Hematopoietic multipotent progenitor cell treated with erythropoietin and hydrocortisone succinate and interleukin-3 and kit ligand, for 4 days (in vitro differentiated cells): ENCODE results near the gene CCDC12.

Source experiments
- DNase-seq: peaks from one replicate; pipeline ENCODE4 v3.0.0-alpha.2; 2015

CCDC12 gene

DNA sequence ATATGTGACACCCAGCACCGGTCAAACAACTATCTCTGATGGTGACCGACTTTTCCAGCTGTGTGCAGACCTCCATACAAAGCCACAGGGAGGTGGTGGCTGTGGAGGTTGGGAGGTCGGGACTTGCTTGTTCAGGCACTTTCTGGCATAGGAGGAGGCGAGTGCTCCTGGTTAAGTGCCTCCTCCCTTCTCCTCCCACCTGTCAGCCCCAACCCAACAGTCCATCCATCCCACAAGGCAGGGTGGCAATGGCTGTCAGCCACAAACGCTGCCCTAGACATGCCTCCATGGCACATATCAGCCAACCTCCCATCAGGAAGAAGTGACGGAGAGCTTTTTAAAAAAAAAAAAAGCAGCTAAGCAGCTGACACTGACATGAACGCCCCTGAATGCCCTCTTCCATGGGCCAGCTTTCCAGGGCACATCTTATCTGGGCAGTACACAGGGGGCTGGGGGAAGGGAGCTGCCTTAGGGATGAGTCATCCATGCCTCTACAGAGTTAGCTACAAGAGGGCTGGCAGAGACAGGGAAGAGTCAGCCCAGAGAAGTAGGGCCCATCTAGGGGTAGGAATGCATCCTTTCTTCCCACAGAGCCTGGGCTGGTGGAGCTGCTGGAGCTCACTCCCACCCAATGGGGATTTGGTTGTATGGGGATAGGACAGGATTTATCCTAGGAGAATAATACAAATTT lies 41.2 kb downstream of the CCDC12 start:
- DNase-seq, result peak; percentile 89

DNA sequence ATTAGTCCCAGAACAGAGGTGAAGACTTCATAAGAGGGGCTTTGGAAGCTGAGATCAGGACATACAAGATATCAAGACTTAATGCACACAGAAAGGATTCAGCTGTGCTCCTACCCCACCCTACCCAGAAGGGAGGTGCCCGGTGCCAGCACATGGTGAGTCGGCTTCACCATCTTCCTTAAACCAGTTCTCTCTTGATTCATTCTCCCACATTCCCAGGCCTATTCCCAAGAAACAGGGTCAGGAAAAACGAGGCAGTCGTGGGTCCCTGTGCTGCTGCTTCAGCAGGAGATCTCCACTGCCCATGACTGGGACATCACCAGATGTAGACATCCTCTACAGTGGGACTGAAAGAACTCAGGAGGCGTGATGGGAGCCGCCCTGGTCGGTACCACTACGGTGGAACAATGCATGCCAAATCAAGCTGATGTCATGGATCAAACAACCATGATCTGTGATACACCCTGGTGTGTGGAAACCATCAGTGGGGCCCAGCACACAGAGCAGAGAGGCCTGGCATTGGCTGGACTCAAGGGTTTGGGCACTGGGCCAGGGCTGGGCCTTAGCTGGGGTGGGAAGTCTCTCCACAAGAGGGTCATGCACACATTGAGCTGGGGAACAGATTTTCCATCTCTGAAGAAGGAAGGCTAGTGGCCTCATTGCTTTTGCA lies 41.9 kb downstream of the CCDC12 start:
- DNase-seq, result peak; percentile 59

DNA sequence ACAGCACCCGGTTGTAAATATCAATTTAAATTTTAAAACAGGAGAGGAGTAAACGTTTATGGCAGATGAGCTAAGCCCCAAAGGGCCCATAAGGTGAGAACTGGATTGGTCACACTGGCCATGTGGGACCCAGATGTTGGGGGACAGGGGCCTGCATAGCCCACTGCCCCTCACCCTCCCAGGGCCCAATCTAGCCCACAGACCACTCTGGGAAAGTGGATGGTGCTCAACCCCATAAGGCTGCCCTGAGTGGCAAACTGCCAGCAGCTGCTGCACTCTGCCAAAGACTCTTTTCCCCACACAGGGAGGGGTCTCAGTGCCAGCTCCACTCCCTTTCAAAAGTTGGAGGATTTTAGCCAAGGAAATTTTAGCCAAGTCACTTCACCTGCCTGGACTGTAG lies 42.5 kb downstream of the CCDC12 start:
- peak; percentile 41 for DNase-seq

DNA sequence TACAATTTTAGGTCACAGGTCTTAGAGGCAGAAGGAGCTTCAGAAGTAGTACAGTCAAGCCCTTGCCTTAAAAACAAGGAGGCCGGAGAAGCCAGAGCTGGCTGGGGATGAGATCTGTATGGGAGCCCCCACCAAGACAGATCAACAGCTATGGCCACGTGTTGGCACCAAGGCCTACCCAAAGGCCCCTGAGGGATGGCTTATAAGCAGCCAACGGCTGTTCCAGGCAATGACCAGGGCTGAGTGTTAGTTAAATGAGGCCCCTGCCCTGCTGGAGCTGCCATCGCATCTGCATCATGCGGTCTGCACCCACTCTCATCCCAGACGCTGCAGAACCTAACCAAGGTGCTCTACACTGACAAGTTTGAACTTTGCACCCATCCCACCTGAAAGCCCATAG lies 43.3 kb downstream of the CCDC12 start:
- no peak for DNase-seq

- DNase-seq, result peak; percentile 60
These were observed 43.9 kb downstream of the CCDC12 start for GRCh38 chr3:46932455-46933225.

- DNase-seq, result peak; percentile 85
These were observed 44.8 kb downstream of the CCDC12 start for GRCh38 chr3:46931631-46932331.

DNA sequence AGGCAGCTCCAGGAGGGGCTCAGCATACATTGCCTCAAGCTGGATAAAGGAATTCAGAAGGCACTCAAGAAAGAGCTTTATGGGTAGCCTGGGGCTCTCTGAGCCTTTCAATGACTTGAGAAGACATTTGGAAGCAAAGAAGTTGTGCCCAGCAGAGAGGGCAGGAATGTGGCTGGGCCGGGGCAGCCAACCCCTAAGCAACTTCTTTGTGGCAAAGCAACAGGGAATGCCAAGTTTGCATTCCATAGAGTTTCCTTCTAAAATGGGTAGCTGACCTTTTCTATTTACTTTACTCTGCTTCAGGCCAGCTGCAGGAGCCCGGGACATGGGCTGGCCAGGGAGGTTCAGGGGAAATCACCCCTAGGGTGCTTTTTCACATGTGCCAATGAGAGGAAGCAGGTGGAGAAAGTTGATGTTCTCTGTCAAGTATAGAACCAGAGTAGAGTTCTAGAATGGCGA lies 45.6 kb downstream of the CCDC12 start:
- DNase-seq, result peak; percentile 22

- peak; percentile 57 for DNase-seq
These were observed 46.2 kb downstream of the CCDC12 start for GRCh38 chr3:46930166-46930944.

- peak; percentile 50 for DNase-seq
These were observed 47.2 kb downstream of the CCDC12 start for GRCh38 chr3:46929324-46929723.

GRCh38 chr3:46928282-46928681 lies 48.3 kb downstream of the CCDC12 start:
- peak; percentile 74 for DNase-seq

- no peak for DNase-seq
These were observed 48.8 kb downstream of the CCDC12 start for GRCh38 chr3:46927718-46928073.

DNA sequence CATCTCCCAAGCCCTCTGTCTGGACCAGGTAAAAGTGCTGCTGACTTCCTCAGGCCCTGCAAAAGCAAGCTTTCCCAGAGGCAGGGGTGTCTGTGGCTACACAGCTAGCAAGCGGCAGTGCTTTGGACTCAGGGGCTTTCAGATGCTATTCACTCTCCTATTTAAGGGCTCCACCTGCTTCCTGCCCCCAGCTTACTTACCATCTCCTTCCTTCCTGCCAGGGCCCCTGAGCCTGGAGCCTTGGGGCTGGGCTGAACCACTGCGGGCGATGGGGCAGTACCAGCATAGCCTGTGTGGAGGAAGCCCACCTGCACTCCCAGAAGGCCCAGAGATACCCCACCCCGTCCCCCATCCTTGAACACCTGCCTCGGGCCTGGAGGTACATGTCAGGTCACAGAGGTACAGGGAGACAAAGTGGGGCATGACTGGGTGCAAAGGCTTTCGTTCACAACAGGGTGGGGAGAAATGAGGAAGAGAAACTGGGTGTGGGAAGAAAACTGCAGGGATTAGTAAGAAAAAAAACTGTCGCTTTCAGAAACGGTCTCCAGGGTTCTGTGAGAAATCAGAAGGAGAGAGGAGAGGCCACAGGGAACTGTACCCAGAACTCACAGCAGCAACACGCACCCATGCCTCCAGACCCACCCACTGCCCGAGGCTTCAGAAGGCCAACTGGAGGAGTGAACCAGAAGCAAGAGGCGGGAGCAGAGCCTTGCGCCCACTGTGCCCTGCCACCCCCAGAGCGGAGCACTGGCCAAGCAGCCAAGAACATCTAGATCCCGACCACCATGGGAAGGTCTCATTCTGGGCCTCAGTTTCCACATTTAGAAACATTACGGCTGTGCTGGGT lies 49.5 kb downstream of the CCDC12 start:
- peak; percentile 50 for DNase-seq

GRCh38 chr3:46926447-46926846 lies 50.1 kb downstream of the CCDC12 start:
- DNase-seq, result no peak

- DNase-seq, result no peak
These were observed 50.5 kb downstream of the CCDC12 start for GRCh38 chr3:46926039-46926438.

DNA sequence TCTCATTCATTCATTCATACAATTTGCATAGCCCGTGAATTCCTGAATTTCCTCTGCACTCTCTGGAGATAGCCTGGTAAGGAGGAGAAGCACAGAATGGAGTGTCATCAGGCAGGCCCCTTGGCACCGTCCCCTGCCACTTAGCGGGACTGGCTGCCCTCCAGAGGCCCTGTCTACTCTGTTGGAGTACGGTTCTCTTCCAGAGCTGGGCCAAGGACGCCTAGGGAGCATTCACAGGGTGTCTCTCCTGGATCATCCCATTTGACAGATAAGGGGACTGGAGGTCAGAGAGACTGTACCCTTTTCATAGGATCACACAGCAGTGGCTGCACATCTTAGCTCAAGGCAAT lies 51.0 kb downstream of the CCDC12 start:
- DNase-seq, result no peak

DNA sequence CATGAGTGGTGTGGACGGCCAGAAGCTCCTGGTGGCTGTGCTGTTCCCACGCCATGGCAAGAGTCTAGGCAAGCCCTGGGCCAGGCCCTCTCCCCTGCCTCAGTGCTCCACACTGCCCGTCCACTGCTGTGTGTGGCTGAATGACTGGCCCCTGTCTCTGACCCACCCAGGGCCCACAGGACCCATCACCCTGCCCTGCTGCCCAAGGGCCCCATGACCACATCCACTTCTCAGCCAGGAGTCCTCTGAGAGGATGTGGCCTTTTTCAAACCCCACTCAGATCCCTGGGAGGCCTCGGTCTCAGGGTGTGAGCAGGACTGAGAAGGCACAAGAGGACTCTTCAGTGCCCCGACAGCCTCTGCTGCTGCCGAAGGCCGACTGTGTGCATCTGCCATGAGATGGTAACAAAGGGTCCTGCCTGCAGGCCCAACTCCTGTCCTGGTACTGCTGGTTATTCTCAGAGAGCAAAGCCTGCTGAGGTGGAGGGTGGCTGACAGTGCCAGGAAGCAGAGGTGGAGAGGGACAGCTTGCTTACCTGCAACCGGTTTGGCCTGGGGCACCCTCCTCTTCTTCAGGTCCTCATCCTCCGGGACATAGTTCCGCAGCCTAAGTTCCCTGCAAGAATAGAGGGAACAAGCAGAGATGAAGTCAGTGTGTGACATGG lies 51.5 kb downstream of the CCDC12 start:
- DNase-seq, result no peak

DNA sequence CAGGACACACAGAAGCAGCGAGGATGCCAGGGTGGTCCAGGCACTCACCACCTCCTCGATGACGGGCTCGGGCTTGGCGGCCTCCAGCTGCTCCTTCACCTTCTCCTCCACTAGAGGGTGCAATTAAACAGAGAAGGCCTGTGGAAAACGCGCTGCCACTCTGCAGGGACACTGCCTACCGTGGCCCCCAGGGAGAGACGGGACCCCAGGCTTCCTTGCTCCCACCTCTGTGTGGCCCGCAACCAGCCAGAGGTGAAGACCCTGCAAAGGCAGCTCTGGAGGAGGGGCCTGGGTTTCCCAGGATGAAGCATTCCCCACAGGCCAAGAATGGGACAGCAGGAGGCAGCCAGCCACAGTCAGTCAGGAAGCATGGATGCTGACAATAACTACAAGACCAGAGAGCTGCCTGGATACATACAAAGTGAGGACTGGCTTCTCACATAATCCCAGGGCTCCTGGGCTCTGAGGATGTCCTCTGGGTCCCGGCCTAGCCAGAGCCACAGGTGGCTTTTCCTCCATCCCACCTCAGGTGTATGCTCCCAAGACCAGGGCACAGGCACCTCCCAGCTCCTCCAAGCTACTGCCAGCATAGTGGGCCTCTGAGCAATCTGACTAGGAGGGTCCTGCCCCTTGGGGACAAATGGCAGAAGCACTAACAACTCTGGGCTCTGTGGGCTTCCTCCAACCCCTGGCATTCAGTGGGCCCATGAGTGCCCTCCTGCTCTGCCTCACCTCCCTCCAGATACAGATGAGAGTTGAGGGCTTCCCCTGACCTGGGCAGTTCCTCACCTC lies 52.8 kb downstream of the CCDC12 start:
- DNase-seq, result peak; percentile 83

GRCh38 chr3:46922871-46923558 lies 53.5 kb downstream of the CCDC12 start:
- DNase-seq, result no peak

- DNase-seq, result no peak
These were observed 54.1 kb downstream of the CCDC12 start for GRCh38 chr3:46922426-46922825.

GRCh38 chr3:46921871-46922271 lies 54.7 kb downstream of the CCDC12 start:
- no peak for DNase-seq
